ENCODE data around the gene TRPV6. TPM values are rescaled to one million over a fixed set of nuclear protein-coding genes. Genes with fewer than 3 reads are reported as not detected.

Gene TRPV6
- total RNA-seq, 1 experiment from 2014 or later: 1.7 TPM

GRCh38 chr7:142876236-142876960 is 9.1 kb downstream of the TRPV6 start:
- no peak for TF ChIP-seq EGR1 (IDR thresholded peaks at IDR 0.05; ENCODE audit: low read depth)
- POLR2A ChIA-PET: no interaction called here

GRCh38 chr7:142875456-142875855 is 10.1 kb downstream of the TRPV6 start:
- H2AFZ ChIP-seq (ENCODE audit: low read depth, low read length, poor library complexity, severe bottlenecking): no peak overlapping the region
- DNase-seq (ENCODE audit: low read depth, low spot score) (no peak), ATAC-seq (no peak)
- H3K4me3 ChIP-seq (replicated peaks in 1 of 2; ENCODE audit: low read depth in 1 of 2, low read length in 2 of 2): no peak overlapping the region
- CTCF ChIA-PET: no interaction called here
- H3K4me2 ChIP-seq (ENCODE audit: low read length): no peak overlapping the region
- TF ChIP-seq SRF (IDR thresholded peaks at IDR 0.05; ENCODE audit: low read depth): no peak
- H3K4me1 ChIP-seq (ENCODE audit: control insufficient read depth in 1 of 2, insufficient read depth in 2 of 2, low read length in 2 of 2): no peaks in the 10 kb centered on the region
- H3K27me3 ChIP-seq (ENCODE audit: insufficient read depth, low read length): peaks cover 6% of the 10 kb centered on the region; the same call in 1 of the 2 replicates
- no peaks in the 10 kb centered on the region for H3K9me2 ChIP-seq (ENCODE audit: insufficient read depth)
- no peaks in the 10 kb centered on the region for H3K9me3 ChIP-seq (ENCODE audit: control insufficient read depth in 1 of 2, insufficient read depth in 1 of 2, low read depth in 1 of 2, low read length in 2 of 2)
- H3K79me2 ChIP-seq (ENCODE audit: insufficient read depth, low read length): no peaks in the 10 kb centered on the region
- no peak overlapping the region for H3K9ac ChIP-seq (ENCODE audit: low read length)
- POLR2A ChIA-PET: no interaction called here
- intact Hi-C loops (cut with micrococcal nuclease): no loop called here
- no TSS peak for BruUV-seq (replicated peaks)
- no peaks in the 10 kb centered on the region for H4K20me1 ChIP-seq (ENCODE audit: insufficient read depth)
- no peak overlapping the region for H3K27ac ChIP-seq (ENCODE audit: low read depth, low read length)
- no peaks in the 10 kb centered on the region for H3K36me3 ChIP-seq (ENCODE audit: control insufficient read depth in 1 of 2, insufficient read depth in 2 of 2, low read length in 2 of 2)
- RAD21 ChIA-PET (ENCODE audit: low non-redundant PET in 1 of 2, low total read pairs in 2 of 2, uncharacterized antibody in 2 of 2, unreplicated experiment in 2 of 2): no interaction called here

More at GRCh38 chr7:142876236-142876960, 9.1 kb downstream of the TRPV6 start:
- Histone ChIP-seq H3K27me3 (ENCODE audit: insufficient read depth, low read length) (peaks cover 6% of the 10 kb centered on the region; the same call in 1 of the 2 replicates), H2AFZ (ENCODE audit: low read depth, low read length, poor library complexity, severe bottlenecking) (no peak overlapping the region), H3K4me1 (ENCODE audit: control insufficient read depth in 1 of 2, insufficient read depth in 2 of 2, low read length in 2 of 2) (no peaks in the 10 kb centered on the region), H3K4me3 (replicated peaks in 1 of 2; ENCODE audit: low read depth in 1 of 2, low read length in 2 of 2) (no peak overlapping the region), H3K9me2 (ENCODE audit: insufficient read depth) (no peaks in the 10 kb centered on the region), H4K20me1 (ENCODE audit: insufficient read depth) (no peaks in the 10 kb centered on the region), H3K9ac (ENCODE audit: low read length) (no peak overlapping the region), H3K9me3 (ENCODE audit: control insufficient read depth in 1 of 2, insufficient read depth in 1 of 2, low read depth in 1 of 2, low read length in 2 of 2) (no peaks in the 10 kb centered on the region), H3K79me2 (ENCODE audit: insufficient read depth, low read length) (no peaks in the 10 kb centered on the region), H3K36me3 (ENCODE audit: control insufficient read depth in 1 of 2, insufficient read depth in 2 of 2, low read length in 2 of 2) (no peaks in the 10 kb centered on the region), H3K4me2 (ENCODE audit: low read length) (no peak overlapping the region), H3K27ac (ENCODE audit: low read depth, low read length) (no peak overlapping the region)
- DNase-seq (ENCODE audit: low read depth, low spot score) (no peak), ATAC-seq (no peak)
- RAD21 ChIA-PET (ENCODE audit: low non-redundant PET in 1 of 2, low total read pairs in 2 of 2, uncharacterized antibody in 2 of 2, unreplicated experiment in 2 of 2): no interaction called here
- no TSS peak for BruUV-seq (replicated peaks)
- CTCF ChIA-PET: no interaction called here
- intact Hi-C loops (cut with micrococcal nuclease): no loop called here
